ENCODE data around the gene SLC29A3. TPM values are rescaled to one million over a fixed set of nuclear protein-coding genes. Genes with fewer than 3 reads are reported as not detected.
A peak's percentile ranks its signal among the peaks of the same experiment; 100 is the strongest.

Gene SLC29A3
- total RNA-seq, 1 donor from 2014 or later: 5.6 TPM

GRCh38 chr10:71390461-71390835, 71.4 kb downstream of the SLC29A3 start:
- H3K27me3 Mint-ChIP-seq: peaks cover 43% of the 10 kb centered on the region
- no peak overlapping the region for H3K27ac Mint-ChIP-seq
- H3K4me3 Mint-ChIP-seq: no peak overlapping the region
- intact Hi-C loops (cut with micrococcal nuclease): no loop called here
- no peaks in the 10 kb centered on the region for H3K4me1 Mint-ChIP-seq
- no peak for DNase-seq
- no peaks in the 10 kb centered on the region for H3K9me3 Mint-ChIP-seq
- no peaks in the 10 kb centered on the region for H3K36me3 Mint-ChIP-seq (ENCODE audit: low read depth)

DNA sequence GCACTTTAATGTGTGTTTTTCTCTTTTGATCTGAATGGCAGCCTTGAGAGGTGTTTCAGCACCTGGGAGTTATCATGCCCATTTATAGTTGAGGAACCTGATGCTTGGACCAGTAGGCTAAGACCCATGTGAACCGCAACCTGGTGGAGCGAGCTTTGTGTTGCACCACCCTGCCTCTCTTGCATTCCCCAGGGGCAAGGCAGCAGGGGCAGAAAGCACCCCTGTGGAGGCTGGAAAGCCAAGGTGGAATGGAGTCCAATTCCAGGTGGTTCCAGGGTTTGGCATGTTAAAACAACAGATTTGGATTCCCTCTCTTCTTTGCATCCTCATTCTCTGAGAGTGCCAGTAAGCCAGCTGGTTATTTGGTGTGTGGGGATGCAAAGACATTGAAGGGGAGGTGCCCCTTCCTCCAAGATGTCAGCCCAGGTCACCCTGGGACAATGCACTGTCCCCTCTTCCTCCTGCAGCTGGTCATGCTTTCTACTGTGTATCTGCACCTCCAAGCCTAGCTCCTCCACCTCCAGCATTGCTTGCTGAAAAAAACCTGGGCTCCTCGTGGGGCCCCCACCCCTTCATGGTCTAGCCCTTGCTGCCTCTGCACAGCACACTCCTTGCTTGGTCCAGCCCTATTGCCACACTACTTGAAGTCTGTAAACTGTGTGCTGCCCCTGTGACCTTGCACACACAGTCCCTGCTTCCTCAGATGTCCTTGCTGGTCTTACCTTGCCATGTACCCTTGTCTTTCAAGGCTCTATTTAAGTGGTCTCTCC, 72.0 kb downstream of the SLC29A3 start:
- intact Hi-C loops (cut with micrococcal nuclease): no loop called here
- Mint-ChIP-seq H3K27me3 (peaks cover 49% of the 10 kb centered on the region), H3K4me1 (peaks cover 1% of the 10 kb centered on the region), H3K4me3 (no peak overlapping the region), H3K36me3 (ENCODE audit: low read depth) (no peaks in the 10 kb centered on the region), H3K27ac (no peak overlapping the region), H3K9me3 (no peaks in the 10 kb centered on the region)
- no peak for DNase-seq

GRCh38 chr10:71391701-71392100, 72.6 kb downstream of the SLC29A3 start:
- no peak for DNase-seq
- H3K36me3 Mint-ChIP-seq (ENCODE audit: low read depth): no peaks in the 10 kb centered on the region
- peaks cover 2% of the 10 kb centered on the region for H3K4me1 Mint-ChIP-seq
- no peak overlapping the region for H3K27ac Mint-ChIP-seq
- H3K27me3 Mint-ChIP-seq: peaks cover 48% of the 10 kb centered on the region
- intact Hi-C loops (cut with micrococcal nuclease): no loop called here
- no peak overlapping the region for H3K4me3 Mint-ChIP-seq
- H3K9me3 Mint-ChIP-seq: no peaks in the 10 kb centered on the region

GRCh38 chr10:71392292-71392691, 73.2 kb downstream of the SLC29A3 start:
- no peaks in the 10 kb centered on the region for H3K9me3 Mint-ChIP-seq
- H3K36me3 Mint-ChIP-seq (ENCODE audit: low read depth): no peaks in the 10 kb centered on the region
- peaks cover 48% of the 10 kb centered on the region for H3K27me3 Mint-ChIP-seq
- intact Hi-C loops (cut with micrococcal nuclease): no loop called here
- no peak overlapping the region for H3K4me3 Mint-ChIP-seq
- no peak overlapping the region for H3K27ac Mint-ChIP-seq
- peaks cover 2% of the 10 kb centered on the region for H3K4me1 Mint-ChIP-seq
- DNase-seq: no peak

GRCh38 chr10:71392791-71393781, 74.0 kb downstream of the SLC29A3 start:
- H3K4me1 Mint-ChIP-seq: peaks cover 2% of the 10 kb centered on the region
- H3K9me3 Mint-ChIP-seq: no peaks in the 10 kb centered on the region
- H3K36me3 Mint-ChIP-seq (ENCODE audit: low read depth): no peaks in the 10 kb centered on the region
- no peak overlapping the region for H3K27ac Mint-ChIP-seq
- H3K4me3 Mint-ChIP-seq: no peak overlapping the region
- no peak for DNase-seq
- peaks cover 54% of the 10 kb centered on the region for H3K27me3 Mint-ChIP-seq
- intact Hi-C loops (cut with micrococcal nuclease): no loop called here

DNA sequence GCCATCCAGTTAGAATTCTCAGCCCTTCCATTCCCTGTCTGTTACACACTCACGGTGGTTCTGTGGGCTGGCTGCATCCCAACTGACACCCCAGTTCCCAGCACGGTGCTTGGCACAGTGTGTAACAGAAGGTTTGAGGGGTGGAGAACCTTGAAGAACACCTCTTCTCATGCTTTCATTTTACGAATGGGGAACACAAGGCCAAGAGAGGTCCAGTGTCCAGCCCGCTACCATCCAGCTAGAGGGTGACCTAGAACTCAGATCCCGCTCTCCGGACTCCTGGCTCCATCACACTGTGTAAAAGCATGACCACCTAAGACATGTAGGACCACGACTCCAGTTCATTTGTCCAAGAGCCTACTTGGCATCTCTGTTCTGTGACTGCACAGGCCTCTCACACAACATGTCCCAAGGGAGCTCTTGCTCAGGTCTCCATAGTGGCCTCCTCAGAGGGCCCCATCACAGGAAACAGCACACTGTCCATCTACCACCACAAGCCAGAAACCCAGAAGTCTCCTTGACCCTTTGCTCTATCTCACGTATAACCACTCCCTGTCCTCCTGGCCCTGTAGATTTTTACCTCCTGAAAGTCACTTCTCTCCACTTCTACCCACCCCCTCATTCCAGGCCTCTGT, 74.9 kb downstream of the SLC29A3 start:
- H3K27me3 Mint-ChIP-seq: peaks cover 57% of the 10 kb centered on the region
- DNase-seq: no peak
- H3K4me3 Mint-ChIP-seq: no peak overlapping the region
- H3K4me1 Mint-ChIP-seq: peaks cover 2% of the 10 kb centered on the region
- intact Hi-C loops (cut with micrococcal nuclease): no loop called here
- no peaks in the 10 kb centered on the region for H3K9me3 Mint-ChIP-seq
- H3K36me3 Mint-ChIP-seq (ENCODE audit: low read depth): no peaks in the 10 kb centered on the region
- no peak overlapping the region for H3K27ac Mint-ChIP-seq

GRCh38 chr10:71394926-71395562, 76.0 kb downstream of the SLC29A3 start:
- Mint-ChIP-seq H3K4me3 (no peak overlapping the region), H3K27ac (no peak overlapping the region), H3K9me3 (no peaks in the 10 kb centered on the region), H3K27me3 (peaks cover 68% of the 10 kb centered on the region), H3K4me1 (peaks cover 2% of the 10 kb centered on the region), H3K36me3 (ENCODE audit: low read depth) (no peaks in the 10 kb centered on the region)
- intact Hi-C loops (cut with micrococcal nuclease): no loop called here
- DNase-seq: no peak

DNA sequence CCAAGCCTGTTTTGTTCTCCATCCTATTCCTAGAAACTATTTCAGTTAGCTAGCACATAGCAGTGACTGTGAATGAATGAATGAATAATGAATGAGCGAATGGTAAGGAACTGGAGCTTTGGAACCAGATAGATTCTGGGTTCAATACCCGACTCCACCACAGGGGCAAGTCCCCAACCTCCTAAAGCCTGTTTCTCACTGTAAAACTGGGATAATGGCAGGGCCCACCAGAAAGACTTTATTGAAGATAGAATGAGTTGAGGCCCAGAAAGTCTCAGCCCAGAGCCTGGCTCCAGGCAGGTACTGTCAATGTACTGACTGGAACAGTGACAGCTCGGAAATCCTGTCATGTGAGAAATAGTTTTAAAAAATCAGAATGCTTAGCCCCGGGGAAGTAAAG, 76.6 kb downstream of the SLC29A3 start:
- DNase-seq: no peak
- intact Hi-C loops (cut with micrococcal nuclease): no loop called here
- Mint-ChIP-seq H3K36me3 (ENCODE audit: low read depth) (no peaks in the 10 kb centered on the region), H3K27ac (no peak overlapping the region), H3K4me3 (peak overlapping the region; percentile 22), H3K9me3 (no peaks in the 10 kb centered on the region), H3K27me3 (peaks cover 67% of the 10 kb centered on the region), H3K4me1 (peaks cover 2% of the 10 kb centered on the region)

- no peaks in the 10 kb centered on the region for H3K36me3 Mint-ChIP-seq (ENCODE audit: low read depth)
- no peak for DNase-seq
Measured at GRCh38 chr10:71396084-71396710, 77.1 kb downstream of the SLC29A3 start.

DNA sequence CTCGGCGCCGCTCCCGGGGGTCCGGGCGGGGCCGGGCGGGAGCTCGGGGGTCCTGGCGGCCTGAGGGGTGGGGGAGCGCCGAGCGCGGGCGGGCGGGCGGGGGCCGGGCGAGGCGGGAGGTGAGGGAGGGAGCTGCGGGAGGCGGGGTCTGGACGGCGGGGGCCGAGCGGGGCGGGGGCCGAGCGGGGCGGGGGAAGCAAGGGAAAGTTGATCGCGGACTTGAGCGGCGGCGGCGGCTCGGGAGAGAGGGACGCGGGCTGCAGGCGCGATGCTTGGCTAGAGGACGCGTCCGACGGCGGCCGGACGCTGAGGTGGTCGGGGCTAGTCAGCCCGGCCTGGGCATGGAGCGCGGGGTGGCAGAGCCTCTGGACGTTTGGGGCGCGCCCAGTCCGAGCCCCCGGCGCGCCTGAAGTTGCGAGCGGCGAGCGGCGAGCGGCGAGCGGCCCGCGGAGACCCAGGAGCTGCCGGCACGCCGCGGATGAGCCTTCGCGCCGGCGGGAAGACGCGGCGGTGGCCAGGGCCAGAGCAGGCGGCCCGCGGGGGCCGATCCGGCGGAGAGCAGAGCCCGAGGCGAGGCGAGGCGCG, 77.7 kb downstream of the SLC29A3 start, which contains the start of gene CDH23:
Gene CDH23, plus strand, starts transcription at position 210 of the 585 bp plus-strand sequence. CDS start 42,912 bp downstream, outside the sequence.
- no peak within 1 kb of the TSS for H3K27ac Mint-ChIP-seq
- H3K27me3 Mint-ChIP-seq: peaks cover 64% of the 10 kb centered on the region
- DNase-seq: no peak
- no peaks in the 10 kb centered on the region for H3K9me3 Mint-ChIP-seq
- H3K4me1 Mint-ChIP-seq: peaks cover 2% of the 10 kb centered on the region
- peak within 1 kb of the TSS; percentile 55 for H3K4me3 Mint-ChIP-seq
- H3K36me3 Mint-ChIP-seq (ENCODE audit: low read depth): no peaks in the 10 kb centered on the region
- intact Hi-C loops (cut with micrococcal nuclease): no loop called here

More at GRCh38 chr10:71396084-71396710, 77.1 kb downstream of the SLC29A3 start:
- Mint-ChIP-seq H3K27ac (no peak overlapping the region), H3K9me3 (no peaks in the 10 kb centered on the region), H3K27me3 (peaks cover 65% of the 10 kb centered on the region), H3K4me3 (peak overlapping the region; percentile 55), H3K4me1 (peaks cover 2% of the 10 kb centered on the region)
- intact Hi-C loops (cut with micrococcal nuclease): no loop called here

GRCh38 chr10:71397296-71398212, 78.5 kb downstream of the SLC29A3 start:
- peaks cover 2% of the 10 kb centered on the region for H3K4me1 Mint-ChIP-seq
- peak overlapping the region; percentile 48 for H3K4me3 Mint-ChIP-seq
- H3K36me3 Mint-ChIP-seq (ENCODE audit: low read depth): no peaks in the 10 kb centered on the region
- no peak overlapping the region for H3K27ac Mint-ChIP-seq
- H3K27me3 Mint-ChIP-seq: peaks cover 61% of the 10 kb centered on the region
- no peaks in the 10 kb centered on the region for H3K9me3 Mint-ChIP-seq
- intact Hi-C loops (cut with micrococcal nuclease): no loop called here
- no peak for DNase-seq

DNA sequence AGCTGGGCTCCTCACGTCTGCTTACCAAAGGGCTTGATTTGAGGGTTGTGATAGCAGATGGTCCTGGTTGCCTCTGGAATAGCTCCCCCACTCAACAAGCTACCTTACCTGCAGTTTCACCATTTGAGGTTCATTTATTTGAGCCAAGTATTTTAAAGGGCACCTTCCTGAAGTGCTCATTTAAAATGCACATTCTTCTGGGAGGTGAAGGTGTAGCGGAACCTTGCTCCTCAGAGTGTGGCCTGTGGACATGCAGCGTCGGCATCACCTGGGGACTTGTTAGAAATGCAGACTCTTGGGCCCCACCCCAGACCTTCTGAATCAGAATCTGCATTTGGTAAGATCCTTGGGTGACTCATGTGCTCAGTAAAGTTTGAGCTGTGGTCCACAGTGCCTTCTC, 79.9 kb downstream of the SLC29A3 start:
- no peaks in the 10 kb centered on the region for H3K36me3 Mint-ChIP-seq (ENCODE audit: low read depth)
- H3K27me3 Mint-ChIP-seq: peaks cover 55% of the 10 kb centered on the region
- peaks cover 2% of the 10 kb centered on the region for H3K4me1 Mint-ChIP-seq
- H3K4me3 Mint-ChIP-seq: no peak overlapping the region
- DNase-seq: no peak
- H3K27ac Mint-ChIP-seq: no peak overlapping the region
- intact Hi-C loops (cut with micrococcal nuclease): no loop called here
- H3K9me3 Mint-ChIP-seq: no peaks in the 10 kb centered on the region

Data from activated CD4-positive, alpha-beta T cell treated with anti-CD3 and anti-CD28 coated beads, Interleukin-2, amount 10 ng/mL, durations not matched to agents 24 days and 14 days (primary cell).